GM18505 (cell line): ENCODE data around the gene MCU.
"Not testable (repeated sequence)": the region's sequence is repeated elsewhere in the genome, so short reads cannot be mapped to it uniquely, and the experiment has no call there.

ENCODE experiments used
- ATAC-seq: cut with Tn5 transposase; IDR thresholded peaks from one replicate; pipeline ENCODE4 v1.9.1; 2021; ENCODE audit not compliant: unreplicated experiment
- POLR2A ChIP-seq: IDR thresholded peaks from 4 replicates; pipeline ENCODE4 v1.6.1; 2011; ENCODE audit warnings: borderline replicate concordance; ENCODE audit not compliant: insufficient read depth, insufficient read length; ENCODE audit errors: extremely low read depth

MCU gene

GRCh38 chr10:72692994-72693781, 1.2 kb downstream of the MCU start:
- no peak for TF ChIP-seq POLR2A
- no peak for ATAC-seq

GRCh38 chr10:72694476-72695369, 2.8 kb downstream of the MCU start:
- no peak for ATAC-seq
- no peak for TF ChIP-seq POLR2A

GRCh38 chr10:72695496-72695895, 3.6 kb downstream of the MCU start:
- ATAC-seq: no peak

GRCh38 chr10:72697716-72698115, 5.8 kb downstream of the MCU start:
- ATAC-seq: no peak
- TF ChIP-seq POLR2A: no peak

More at GRCh38 chr10:72695496-72695895, 3.6 kb downstream of the MCU start:
- no peak for TF ChIP-seq POLR2A

- not testable (repeated sequence) for ATAC-seq
Observed at GRCh38 chr10:72702465-72702864, 10.5 kb downstream of the MCU start.

- TF ChIP-seq POLR2A: no peak
- ATAC-seq: no peak
Observed at GRCh38 chr10:72702868-72703581, 11.1 kb downstream of the MCU start.

GRCh38 chr10:72704117-72704516, 12.2 kb downstream of the MCU start:
- no peak for TF ChIP-seq POLR2A
- ATAC-seq: no peak

- no peak for TF ChIP-seq POLR2A
- no peak for ATAC-seq
Observed at GRCh38 chr10:72709041-72709440, 17.1 kb downstream of the MCU start.

- TF ChIP-seq POLR2A: no peak
- ATAC-seq: no peak
Observed at GRCh38 chr10:72712136-72712535, 20.2 kb downstream of the MCU start.

- ATAC-seq: no peak
- no peak for TF ChIP-seq POLR2A
Observed at GRCh38 chr10:72719941-72720592, 28.1 kb downstream of the MCU start.

GRCh38 chr10:72720814-72721660, 29.1 kb downstream of the MCU start:
- ATAC-seq: no peak
- no peak for TF ChIP-seq POLR2A

- no peak for ATAC-seq
- no peak for TF ChIP-seq POLR2A
Observed at GRCh38 chr10:72727130-72727529, 35.2 kb downstream of the MCU start.

- no peak for TF ChIP-seq POLR2A
- no peak for ATAC-seq
Observed at GRCh38 chr10:72728462-72728861, 36.5 kb downstream of the MCU start.

GRCh38 chr10:72729528-72729927, 37.6 kb downstream of the MCU start:
- peak; percentile 62 for ATAC-seq
- TF ChIP-seq POLR2A: no peak
